ENCODE measurements around the gene CNTN4. TPM values are rescaled to one million over a fixed set of nuclear protein-coding genes. Genes with fewer than 3 reads are reported as not detected.

CNTN4 gene
- total RNA-seq, 3 donors from 2014 or later: 6.6 to 16.7 (median 16.7) TPM

- intact Hi-C loops (cut with DNase I; ENCODE audit: low total_unique reads): no loop called here
- DNase-seq (ENCODE audit: low spot score in 2 of 2): no peak
- H3K27me3 ChIP-seq: no peaks in the 10 kb centered on the region
- H3K27ac ChIP-seq: no peak overlapping the region
- TF ChIP-seq POLR2A (IDR thresholded peaks at IDR 0.05): no peak
- no peak for TF ChIP-seq CTCF (IDR thresholded peaks at IDR 0.05)
- TF ChIP-seq POLR2AphosphoS5 (IDR thresholded peaks at IDR 0.05): no peak
- H3K36me3 ChIP-seq: no peaks in the 10 kb centered on the region
- H3K4me1 ChIP-seq: no peaks in the 10 kb centered on the region
- no peaks in the 10 kb centered on the region for H3K9me3 ChIP-seq
- H3K4me3 ChIP-seq: no peak overlapping the region
Observed at GRCh38 chr3:2148561-2149340, 50.1 kb downstream of the CNTN4 start.

GRCh38 chr3:2153053-2153452 is 54.4 kb downstream of the CNTN4 start:
- H3K36me3 ChIP-seq: no peaks in the 10 kb centered on the region
- intact Hi-C loops (cut with DNase I; ENCODE audit: low total_unique reads): no loop called here
- TF ChIP-seq CTCF (IDR thresholded peaks at IDR 0.05): no peak
- TF ChIP-seq POLR2AphosphoS5 (IDR thresholded peaks at IDR 0.05): no peak
- TF ChIP-seq POLR2A (IDR thresholded peaks at IDR 0.05): no peak
- DNase-seq (ENCODE audit: low spot score in 2 of 2): no peak
- no peak overlapping the region for H3K4me3 ChIP-seq
- no peaks in the 10 kb centered on the region for H3K27me3 ChIP-seq
- H3K27ac ChIP-seq: no peak overlapping the region
- H3K4me1 ChIP-seq: no peaks in the 10 kb centered on the region
- H3K9me3 ChIP-seq: no peaks in the 10 kb centered on the region

GRCh38 chr3:2153547-2153946 is 54.9 kb downstream of the CNTN4 start:
- TF ChIP-seq POLR2A (IDR thresholded peaks at IDR 0.05) (no peak), CTCF (IDR thresholded peaks at IDR 0.05) (no peak), POLR2AphosphoS5 (IDR thresholded peaks at IDR 0.05) (no peak)
- intact Hi-C loops (cut with DNase I; ENCODE audit: low total_unique reads): no loop called here

GRCh38 chr3:2154621-2155020 is 56.0 kb downstream of the CNTN4 start:
- H3K27ac ChIP-seq: no peak overlapping the region
- no peaks in the 10 kb centered on the region for H3K4me1 ChIP-seq
- TF ChIP-seq POLR2A (IDR thresholded peaks at IDR 0.05) (no peak), CTCF (IDR thresholded peaks at IDR 0.05) (no peak), POLR2AphosphoS5 (IDR thresholded peaks at IDR 0.05) (no peak)
- intact Hi-C loops (cut with DNase I; ENCODE audit: low total_unique reads): no loop called here
- H3K36me3 ChIP-seq: no peaks in the 10 kb centered on the region
- H3K27me3 ChIP-seq: no peaks in the 10 kb centered on the region
- no peak overlapping the region for H3K4me3 ChIP-seq
- DNase-seq (ENCODE audit: low spot score in 2 of 2): no peak
- H3K9me3 ChIP-seq: no peaks in the 10 kb centered on the region

More at GRCh38 chr3:2153547-2153946, 54.9 kb downstream of the CNTN4 start:
- Histone ChIP-seq H3K27ac (no peak overlapping the region), H3K4me3 (no peak overlapping the region), H3K36me3 (no peaks in the 10 kb centered on the region), H3K27me3 (no peaks in the 10 kb centered on the region), H3K4me1 (no peaks in the 10 kb centered on the region), H3K9me3 (no peaks in the 10 kb centered on the region)
- DNase-seq (ENCODE audit: low spot score in 2 of 2): no peak

- no peak for TF ChIP-seq POLR2A (IDR thresholded peaks at IDR 0.05)
- TF ChIP-seq POLR2AphosphoS5 (IDR thresholded peaks at IDR 0.05): no peak
- TF ChIP-seq CTCF (IDR thresholded peaks at IDR 0.05): no peak
- no peaks in the 10 kb centered on the region for H3K4me1 ChIP-seq
- no peak for DNase-seq (ENCODE audit: low spot score in 2 of 2)
- H3K9me3 ChIP-seq: no peaks in the 10 kb centered on the region
- H3K27ac ChIP-seq: no peak overlapping the region
- H3K36me3 ChIP-seq: no peaks in the 10 kb centered on the region
- intact Hi-C loops (cut with DNase I; ENCODE audit: low total_unique reads): no loop called here
- no peaks in the 10 kb centered on the region for H3K27me3 ChIP-seq
- H3K4me3 ChIP-seq: no peak overlapping the region
Observed at GRCh38 chr3:2156244-2156847, 57.7 kb downstream of the CNTN4 start.

Measured in breast epithelium (tissue), 4 donors.